Neuronal stem cell (in vitro differentiated cells): ENCODE measurements around the gene HDGFL3.

Experiments
- DNase-seq: peaks from one replicate; pipeline ENCODE4 v3.0.0-alpha.2; 2013; ENCODE audit warnings: low spot score
- H2AFZ ChIP-seq: one replicate; pipeline ENCODE4 v1.6.1; 2013; ENCODE audit warnings: mild to moderate bottlenecking, low read length, inconsistent platforms
- H2AK5ac ChIP-seq: 2 replicates; pipeline ENCODE4 v1.6.1; 2013; ENCODE audit warnings: low read depth, mild to moderate bottlenecking, inconsistent platforms, low read length, moderate library complexity, mixed read lengths
- H2BK120ac ChIP-seq: 2 replicates; pipeline ENCODE4 v1.6.1; 2013; ENCODE audit warnings: low read depth, mild to moderate bottlenecking, inconsistent platforms, low read length, moderate library complexity, mixed read lengths
- H2BK12ac ChIP-seq: one replicate; pipeline ENCODE4 v1.6.1; 2013; ENCODE audit warnings: low read length, inconsistent platforms
- H2BK15ac ChIP-seq: 2 replicates; pipeline ENCODE4 v1.6.1; 2013; ENCODE audit warnings: mild to moderate bottlenecking, low read length, inconsistent platforms, mixed read lengths
- H2BK5ac ChIP-seq: one replicate; pipeline ENCODE4 v1.6.1; 2013; ENCODE audit warnings: inconsistent platforms, mild to moderate bottlenecking, low read length, moderate library complexity
- H3K14ac ChIP-seq: one replicate; pipeline ENCODE4 v1.6.1; 2013; ENCODE audit warnings: low read length, inconsistent platforms
- H3K18ac ChIP-seq: 2 replicates; pipeline ENCODE4 v1.6.1; 2013; ENCODE audit warnings: low read length, inconsistent platforms
- H3K23ac ChIP-seq: 2 replicates; pipeline ENCODE4 v1.6.1; 2013; ENCODE audit warnings: low read depth, mild to moderate bottlenecking, mixed read lengths, low read length, inconsistent platforms; ENCODE audit not compliant: poor library complexity
- H3K27ac ChIP-seq: replicated peaks from 3 replicates; pipeline ENCODE4 v1.5.1; 2013; ENCODE audit warnings: low read length, inconsistent platforms
- H3K27me3 ChIP-seq, 3 experiments: 2 replicates each; pipeline ENCODE4 v1.6.1; 2013; ENCODE audit warnings: low read length in 3 of 3, mild to moderate bottlenecking in 2 of 3, inconsistent platforms in 1 of 3, low read depth in 1 of 3, mixed read lengths in 1 of 3, moderate library complexity in 1 of 3; ENCODE audit not compliant: control insufficient read depth in 3 of 3, insufficient read depth in 3 of 3
- H3K36me3 ChIP-seq, 2 donors: replicated peaks in 1 of 2; 2 replicates each; pipeline ENCODE4 v1.6.1; 2013; ENCODE audit warnings: low read length in 2 of 2; ENCODE audit not compliant: control insufficient read depth in 2 of 2, insufficient read depth in 2 of 2
- H3K4ac ChIP-seq: 2 replicates; pipeline ENCODE4 v1.6.1; 2013; ENCODE audit warnings: inconsistent platforms, mild to moderate bottlenecking, low read length, moderate library complexity
- H3K4me1 ChIP-seq, 2 donors: 1 replicate in 1 of 2; 2 replicates in 1 of 2; pipeline ENCODE4 v1.6.1; 2013; ENCODE audit warnings: low read length in 2 of 2, low read depth in 1 of 2; ENCODE audit not compliant: control insufficient read depth in 2 of 2, insufficient read depth in 1 of 2
- H3K4me2 ChIP-seq: one replicate; pipeline ENCODE4 v1.6.1; 2013; ENCODE audit warnings: mild to moderate bottlenecking, low read length, inconsistent platforms; ENCODE audit not compliant: insufficient read depth, poor library complexity, severe bottlenecking
- H3K4me3 ChIP-seq, 2 donors: 2 replicates each; pipeline ENCODE4 v1.5.1; 2013; ENCODE audit warnings: low read length in 2 of 2, mild to moderate bottlenecking in 2 of 2, inconsistent platforms in 1 of 2, moderate library complexity in 1 of 2
- H3K79me1 ChIP-seq: one replicate; pipeline ENCODE4 v1.6.1; 2013; ENCODE audit warnings: low read depth, mild to moderate bottlenecking, inconsistent platforms, low read length, moderate library complexity
- H3K9ac ChIP-seq: one replicate; pipeline ENCODE4 v1.6.1; 2013; ENCODE audit warnings: mild to moderate bottlenecking, low read depth, low read length, inconsistent platforms; ENCODE audit not compliant: poor library complexity
- H3K9me3 ChIP-seq, 2 donors: replicated peaks in 1 of 2; 2 replicates each; pipeline versions ENCODE3 to v1.6.1; 2013; ENCODE audit warnings: low read length in 2 of 2, mild to moderate bottlenecking in 2 of 2, inconsistent platforms in 1 of 2, low read depth in 1 of 2, mixed read lengths in 1 of 2, moderate library complexity in 1 of 2; ENCODE audit not compliant: control insufficient read depth in 2 of 2, insufficient read depth in 1 of 2
- H4K8ac ChIP-seq: one replicate; pipeline ENCODE4 v1.6.1; 2013; ENCODE audit warnings: low read depth, mild to moderate bottlenecking, inconsistent platforms, low read length, moderate library complexity
- H4K91ac ChIP-seq: one replicate; pipeline ENCODE4 v1.6.1; 2013; ENCODE audit warnings: low read length, low read depth, mild to moderate bottlenecking, inconsistent platforms; ENCODE audit not compliant: poor library complexity
- WGBS, 2 donors: extraction: QIAGEN DNeasy Blood & Tissue Kit; methylation state at CpG; one replicate each; pipeline ENCODE4 v1.1.7; 2013; ENCODE audit warnings: missing lambda C conversion rate in 2 of 2, mixed read lengths in 1 of 2; ENCODE audit not compliant: insufficient read length in 2 of 2, insufficient replicate concordance in 1 of 2; ENCODE audit errors: extremely low coverage in 2 of 2; 5-methylcytosine and 5-hydroxymethylcytosine counted together

Gene HDGFL3

DNA sequence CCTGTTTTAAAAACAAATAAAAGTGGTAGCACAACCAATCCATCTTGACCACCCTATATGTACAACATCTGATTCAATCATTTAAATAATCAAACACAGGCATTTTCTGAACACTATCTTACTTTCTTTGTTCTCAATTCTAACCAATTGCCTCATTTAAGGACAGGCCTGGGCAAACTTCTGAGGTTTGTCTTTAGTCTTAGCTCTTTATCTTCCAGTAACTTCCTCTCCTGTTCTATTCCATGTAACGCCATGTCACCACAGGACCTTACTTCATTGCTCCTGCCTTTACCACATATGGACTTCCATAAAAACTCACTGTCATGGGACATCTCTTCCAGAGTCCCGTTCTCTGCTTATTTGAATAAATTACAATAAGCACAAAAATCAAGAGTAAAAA, 14.9 kb downstream of the HDGFL3 start:
- Histone ChIP-seq H2BK15ac (no peak overlapping the region), H4K91ac (no peak overlapping the region), H3K4me2 (no peak overlapping the region), H3K14ac (no peak overlapping the region), H3K4ac (no peak overlapping the region), H3K4me1 (no peaks in the 10 kb centered on the region), H3K4me3 (no peak overlapping the region), H2AK5ac (no peak overlapping the region), H3K27ac (no peak overlapping the region), H3K9ac (no peak overlapping the region), H2BK120ac (no peak overlapping the region), H2BK5ac (no peak overlapping the region), H2BK12ac (no peak overlapping the region), H3K9me3 (peaks cover 2 to 36% of the 10 kb centered on the region in 2 donors), H3K79me1 (peaks cover 3% of the 10 kb centered on the region), H4K8ac (no peak overlapping the region), H3K27me3 (no peaks in the 10 kb centered on the region), H2AFZ (no peak overlapping the region), H3K23ac (no peak overlapping the region), H3K18ac (no peak overlapping the region), H3K36me3 (peaks cover 2 to 61% of the 10 kb centered on the region in 2 donors)
- no peak for DNase-seq
- no CpG with 5 or more reads among the region's 2 CpGs for WGBS, 2 donors

GRCh38 chr15:83190450-83190849, 17.2 kb downstream of the HDGFL3 start:
- H3K18ac ChIP-seq, result no peak overlapping the region
- H3K4ac ChIP-seq, result no peak overlapping the region
- H2BK15ac ChIP-seq, result no peak overlapping the region
- H2AK5ac ChIP-seq, result no peak overlapping the region
- H2BK120ac ChIP-seq, result no peak overlapping the region
- H4K91ac ChIP-seq, result no peak overlapping the region
- H4K8ac ChIP-seq, result no peak overlapping the region
- H3K4me1 ChIP-seq, result no peaks in the 10 kb centered on the region
- no peak overlapping the region for H2AFZ ChIP-seq
- no peak overlapping the region for H3K27ac ChIP-seq
- H3K36me3 ChIP-seq, result peaks cover 2 to 72% of the 10 kb centered on the region in 2 donors
- no peak overlapping the region for H3K4me2 ChIP-seq
- no peak overlapping the region for H3K14ac ChIP-seq
- no CpG with 5 or more reads among the region's 1 CpG for WGBS, 2 donors
- H3K79me1 ChIP-seq, result peaks cover 3% of the 10 kb centered on the region
- H3K9ac ChIP-seq, result no peak overlapping the region
- H3K9me3 ChIP-seq, result peaks cover 2 to 36% of the 10 kb centered on the region in 2 donors
- DNase-seq, result no peak
- H3K4me3 ChIP-seq, result no peak overlapping the region
- H3K23ac ChIP-seq, result no peak overlapping the region
- H3K27me3 ChIP-seq, result no peaks in the 10 kb centered on the region
- H2BK12ac ChIP-seq, result no peak overlapping the region
- H2BK5ac ChIP-seq, result no peak overlapping the region

GRCh38 chr15:83185561-83185960, 22.1 kb downstream of the HDGFL3 start:
- H3K23ac ChIP-seq, result no peak overlapping the region
- H2AK5ac ChIP-seq, result no peak overlapping the region
- H3K9ac ChIP-seq, result no peak overlapping the region
- no peak overlapping the region for H2BK120ac ChIP-seq
- no peak overlapping the region for H3K18ac ChIP-seq
- no peak overlapping the region for H2BK15ac ChIP-seq
- no peaks in the 10 kb centered on the region for H3K4me1 ChIP-seq
- H3K4ac ChIP-seq, result no peak overlapping the region
- no peak overlapping the region for H3K4me3 ChIP-seq
- H2BK5ac ChIP-seq, result no peak overlapping the region
- H3K36me3 ChIP-seq, result peaks cover 0 to 62% of the 10 kb centered on the region in 2 donors
- H2BK12ac ChIP-seq, result no peak overlapping the region
- no peak overlapping the region for H3K4me2 ChIP-seq
- H4K8ac ChIP-seq, result no peak overlapping the region
- no peak for DNase-seq
- WGBS, 2 donors, result no CpG with 5 or more reads among the region's 3 CpGs
- H3K79me1 ChIP-seq, result peaks cover 3% of the 10 kb centered on the region
- no peak overlapping the region for H2AFZ ChIP-seq
- H3K27me3 ChIP-seq, result no peaks in the 10 kb centered on the region
- peaks cover 0 to 6% of the 10 kb centered on the region in 2 donors for H3K9me3 ChIP-seq
- no peak overlapping the region for H3K27ac ChIP-seq
- no peak overlapping the region for H3K14ac ChIP-seq
- H4K91ac ChIP-seq, result no peak overlapping the region

DNA sequence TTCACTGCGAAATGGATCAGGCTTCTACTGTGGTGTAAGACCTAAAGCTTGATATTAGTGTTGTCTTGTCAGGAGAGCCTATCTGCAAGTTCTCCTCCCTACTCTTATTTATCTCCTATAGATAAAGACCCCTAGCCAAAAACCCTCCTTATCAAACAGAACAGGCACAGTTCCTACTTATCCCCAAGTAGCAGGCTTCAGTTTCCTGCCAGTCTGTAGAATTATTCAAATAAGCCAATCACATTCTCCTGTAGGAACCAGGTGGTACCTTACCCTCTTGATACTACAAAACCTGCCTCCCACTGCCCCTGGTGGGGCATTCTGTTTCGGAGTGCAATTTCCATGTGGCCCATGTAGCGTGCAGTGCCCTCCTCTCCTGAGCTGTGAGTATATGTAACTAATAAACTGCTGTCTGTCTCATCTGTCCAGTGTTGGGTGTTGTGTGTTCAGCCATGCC, 28.7 kb downstream of the HDGFL3 start:
- no peak overlapping the region for H2BK15ac ChIP-seq
- H3K18ac ChIP-seq, result no peak overlapping the region
- H3K27ac ChIP-seq, result no peak overlapping the region
- H3K4ac ChIP-seq, result no peak overlapping the region
- H3K27me3 ChIP-seq, result no peaks in the 10 kb centered on the region
- no peak overlapping the region for H2BK5ac ChIP-seq
- H4K91ac ChIP-seq, result no peak overlapping the region
- H3K4me1 ChIP-seq, result no peaks in the 10 kb centered on the region
- H2BK12ac ChIP-seq, result no peak overlapping the region
- no peak overlapping the region for H3K9ac ChIP-seq
- DNase-seq, result no peak
- H3K4me3 ChIP-seq, result no peak overlapping the region
- H3K23ac ChIP-seq, result no peak overlapping the region
- no peak overlapping the region for H4K8ac ChIP-seq
- H2AFZ ChIP-seq, result no peak overlapping the region
- no peak overlapping the region for H3K14ac ChIP-seq
- H3K9me3 ChIP-seq, result peaks cover 0 to 5% of the 10 kb centered on the region in 2 donors
- no peak overlapping the region for H2BK120ac ChIP-seq
- no peak overlapping the region for H2AK5ac ChIP-seq
- WGBS, 2 donors, result no CpG with 5 or more reads among the region's 3 CpGs
- peaks cover 5% of the 10 kb centered on the region for H3K79me1 ChIP-seq
- H3K36me3 ChIP-seq, result peaks cover 0 to 21% of the 10 kb centered on the region in 2 donors
- H3K4me2 ChIP-seq, result no peak overlapping the region
